Posterior vena cava (tissue), 2 donors: Measurements from ENCODE around the gene DNAH10. TPM values are rescaled to one million over a fixed set of nuclear protein-coding genes. Genes with fewer than 3 reads are reported as not detected.
"Not testable (repeated sequence)": the region's sequence is repeated elsewhere in the genome, so short reads cannot be mapped to it uniquely, and the experiment has no call there.

Experiments
- DNase-seq: peaks from one replicate; pipeline ENCODE4 v3.0.0-alpha.2; 2020; ENCODE audit warnings: low spot score
- intact Hi-C, 2 donors: fragments of 100-400 bp; cut with DNase I; formaldehyde crosslinking; loops; one replicate each; pipeline versions ENCODE4 v1.14.1 to v1.14.2; 2022 to 2023
- total RNA-seq, 2 donors: library from RNA; stranded (reverse); fragmentation: NEBNext Ultra II Directional; extraction: Animal tissue kit (Norgen Biotek cat#: 25700); gene quantifications; one replicate each; pipeline ENCODE4 v1.2.1, GENCODE V29; 2021
- donor health status: DM: yes; HTN: yes; CAD: no.
- donor health status: DM: yes; HTN: yes; CAD: no.

DNAH10 gene
- total RNA-seq, 2 donors from 2014 or later: not detected

DNA sequence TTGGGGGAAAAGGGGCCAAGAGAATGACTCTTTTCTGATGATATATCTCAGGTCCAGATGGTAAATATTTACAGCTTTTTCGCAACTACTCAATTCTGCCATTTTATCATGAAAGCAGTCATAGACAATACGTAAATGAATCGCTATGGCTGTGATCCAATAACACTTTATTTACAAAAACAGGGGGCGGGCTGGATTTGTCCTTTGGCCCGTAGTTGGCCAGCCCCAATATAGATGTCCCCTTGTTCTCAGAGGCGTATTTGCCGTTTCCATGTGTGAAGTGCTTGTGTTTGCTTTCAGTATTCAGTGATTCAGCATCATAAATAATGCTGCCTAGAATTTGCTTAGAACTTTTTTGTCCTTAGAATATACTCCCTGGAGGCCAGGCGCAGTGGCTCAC lies 133.3 kb downstream of the DNAH10 start:
- intact Hi-C loops: no loop called here
- DNase-seq: no peak

DNA sequence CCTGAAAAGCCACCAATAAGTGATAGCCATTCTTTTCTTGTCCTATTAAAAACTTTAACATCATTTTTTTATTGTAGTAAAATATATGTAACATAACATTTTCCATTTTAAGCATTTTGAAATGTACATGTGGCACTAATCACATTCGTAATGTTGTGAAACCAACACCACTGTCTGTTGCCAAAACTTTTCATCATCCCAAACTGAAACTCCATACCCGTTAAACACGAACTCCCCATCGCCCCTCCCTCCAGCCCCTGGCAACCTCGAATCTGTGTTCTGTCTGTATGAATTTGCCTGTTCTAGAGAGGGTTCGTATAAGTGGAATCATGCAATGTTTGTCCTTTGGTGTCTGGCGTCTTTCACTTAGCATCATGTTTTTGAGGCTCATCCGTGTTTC lies 134.7 kb downstream of the DNAH10 start:
- DNase-seq: no peak
- intact Hi-C loops: no loop called here

DNA sequence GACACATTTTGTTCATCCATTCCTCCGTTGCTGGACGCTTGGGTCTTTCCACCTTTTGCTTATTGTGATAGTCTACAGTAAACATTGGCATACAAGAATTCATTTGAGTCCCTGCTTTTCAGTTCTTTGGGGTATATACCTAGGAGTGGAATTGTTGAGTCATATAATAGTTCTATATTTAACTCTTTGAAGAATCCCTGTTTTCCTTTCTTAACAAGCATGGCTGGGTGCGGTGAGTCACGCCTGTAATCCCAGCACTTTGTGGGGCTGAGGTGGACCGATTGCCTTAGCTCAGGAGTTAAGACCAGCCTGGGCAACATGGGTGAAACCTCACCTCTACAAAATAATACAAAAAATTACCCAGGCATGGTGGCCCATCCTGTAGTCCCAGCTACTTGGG lies 135.1 kb downstream of the DNAH10 start:
- intact Hi-C loops: no loop called here
- DNase-seq: no peak

DNA sequence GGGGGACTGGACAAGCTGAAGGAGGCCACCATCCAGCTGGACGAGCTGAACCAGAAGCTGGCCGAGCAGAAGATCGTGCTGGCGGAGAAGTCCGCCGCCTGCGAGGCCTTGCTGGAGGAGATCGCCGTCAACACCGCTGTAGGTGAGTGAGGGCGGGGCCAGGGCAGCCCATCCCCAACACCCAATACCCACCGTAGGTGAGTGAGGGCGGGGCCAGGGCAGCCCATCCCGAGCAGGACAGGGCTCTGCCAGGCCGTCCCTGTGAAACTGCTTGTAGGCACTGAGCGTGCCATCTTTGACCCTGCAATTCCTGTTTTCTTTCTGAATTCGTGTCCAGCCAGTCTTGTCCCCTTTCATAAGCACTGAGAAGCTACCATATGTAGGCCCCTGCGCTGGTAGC lies 136.6 kb downstream of the DNAH10 start:
- intact Hi-C loops: no loop called here
- DNase-seq: peak; percentile 65

DNA sequence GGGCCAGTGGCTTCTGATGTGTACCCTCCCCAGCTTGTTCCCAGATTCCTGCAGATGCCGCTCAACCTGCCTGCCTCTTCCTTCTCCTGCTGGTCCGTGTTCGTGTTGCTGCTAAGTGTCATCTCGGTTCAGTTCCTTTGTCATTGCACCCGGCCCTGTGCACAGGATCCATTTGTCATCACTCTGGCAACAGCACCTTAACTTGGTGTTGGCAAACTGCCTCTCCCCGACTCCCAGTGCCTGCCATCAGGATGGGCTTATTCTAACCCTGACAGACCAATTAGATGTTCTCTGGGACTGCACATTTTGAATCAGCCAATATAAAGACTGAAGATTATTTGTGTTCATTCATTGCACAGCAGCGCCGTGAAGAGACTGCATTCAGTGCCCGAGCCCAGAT lies 137.3 kb downstream of the DNAH10 start:
- intact Hi-C loops: no loop called here
- no peak for DNase-seq

DNA sequence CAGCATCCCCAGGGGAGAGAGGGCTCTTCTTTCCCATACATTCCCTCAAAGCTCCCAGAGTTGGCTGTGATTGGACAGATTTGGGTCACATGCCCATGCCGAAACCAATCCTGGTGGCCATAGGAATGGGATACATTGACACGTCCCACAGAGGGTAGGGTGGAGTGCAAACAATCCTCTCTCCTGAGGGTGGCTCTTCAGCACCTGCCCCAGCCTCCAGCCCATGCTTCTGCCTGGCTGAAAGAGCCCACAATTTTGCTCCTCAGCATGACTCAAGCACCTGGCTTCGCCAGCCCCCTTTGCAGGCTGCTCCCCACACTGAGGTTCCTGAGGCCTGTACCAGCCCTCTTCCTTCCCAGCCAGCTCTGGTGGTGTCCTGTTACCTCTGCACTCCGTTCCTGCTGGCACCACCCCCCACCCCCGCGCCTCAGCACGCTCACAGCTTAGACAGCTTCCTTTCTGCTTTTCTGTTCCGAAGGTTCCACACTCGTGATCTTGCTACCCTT lies 138.8 kb downstream of the DNAH10 start:
- intact Hi-C loops: no loop called here
- DNase-seq: no peak

DNA sequence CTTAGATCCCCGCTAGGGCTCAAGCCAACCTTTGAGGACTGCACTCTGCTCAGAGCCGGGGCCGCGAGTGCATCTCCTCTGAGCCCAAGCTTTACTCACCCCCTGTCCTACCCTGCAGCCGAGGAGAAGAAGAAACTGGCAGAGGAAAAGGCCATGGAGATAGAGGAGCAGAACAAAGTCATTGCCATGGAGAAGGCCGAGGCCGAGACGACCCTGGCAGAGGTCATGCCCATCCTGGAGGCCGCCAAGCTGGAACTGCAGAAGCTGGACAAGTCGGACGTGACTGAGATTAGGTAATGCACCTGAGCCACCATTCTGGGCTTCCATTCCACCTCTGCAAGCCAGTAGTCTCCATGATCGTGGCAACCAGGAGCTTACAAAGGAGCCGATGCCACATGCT lies 140.7 kb downstream of the DNAH10 start:
- DNase-seq: no peak
- intact Hi-C loops: no loop called here

DNA sequence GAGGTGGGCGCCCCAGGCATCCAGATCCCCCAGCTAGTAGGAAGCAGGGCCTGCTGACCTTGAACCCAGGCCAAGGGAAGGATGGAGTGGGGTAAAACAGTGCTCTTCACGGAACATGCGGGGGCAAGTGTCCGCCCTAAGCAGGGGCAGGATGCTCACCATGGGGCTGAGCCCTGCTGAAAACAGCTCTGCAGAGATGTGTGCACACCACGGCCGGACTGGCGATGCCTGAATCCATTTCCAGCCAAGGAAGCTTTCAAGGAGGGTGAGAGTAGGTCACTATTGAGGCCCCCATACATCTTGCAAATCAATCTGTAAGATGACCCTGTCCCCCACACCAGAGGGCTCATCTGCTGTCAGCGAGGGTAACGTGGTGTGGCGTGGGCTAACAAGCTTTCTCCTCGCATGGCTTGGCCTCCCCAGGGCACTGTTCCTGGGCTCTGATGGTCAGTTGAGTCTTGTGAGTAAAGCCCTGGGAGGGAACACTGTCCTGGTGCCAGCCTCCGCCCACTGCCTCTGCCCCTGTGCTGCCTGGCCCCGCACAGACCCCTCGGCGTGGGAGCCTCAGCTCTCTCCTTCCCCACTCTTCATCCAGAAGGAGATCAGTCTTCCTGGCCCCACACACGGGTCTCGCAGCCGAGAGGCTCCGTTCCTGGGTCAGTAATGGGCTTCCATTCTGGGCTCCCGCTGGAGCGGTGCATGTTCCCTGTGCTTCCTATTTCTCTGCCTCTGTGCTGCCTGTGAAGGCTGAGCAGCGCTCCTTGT lies 141.4 kb downstream of the DNAH10 start:
- no peak for DNase-seq
- intact Hi-C loops: no loop called here

DNA sequence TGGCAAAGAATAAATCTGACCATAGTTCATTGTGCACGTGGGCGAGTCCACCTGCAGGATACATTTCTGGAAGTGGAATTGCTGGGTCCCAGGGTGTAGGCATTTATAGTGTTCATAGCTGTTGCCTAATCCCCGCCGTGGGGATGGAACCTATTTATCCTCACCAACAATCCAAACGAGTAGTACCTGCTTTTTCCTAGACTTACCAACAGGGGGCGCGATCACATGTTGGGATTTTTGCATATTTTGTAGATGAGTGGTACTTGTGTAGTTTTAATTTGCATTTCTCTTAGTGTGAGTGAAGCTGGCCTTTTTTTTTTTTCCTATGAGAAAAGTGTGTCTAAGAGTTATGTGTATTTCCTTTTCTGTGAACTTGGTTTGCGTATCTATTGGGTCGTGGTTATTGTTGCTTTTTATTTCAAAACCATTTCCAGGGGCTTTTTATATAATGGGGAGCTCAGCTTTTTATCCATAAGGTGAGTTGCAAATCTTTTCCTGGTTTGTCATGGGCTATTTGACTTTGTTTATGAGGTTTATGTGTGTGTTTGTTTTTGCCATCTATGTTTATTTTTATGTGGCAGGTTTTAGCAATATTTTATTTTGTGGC lies 143.3 kb downstream of the DNAH10 start:
- intact Hi-C loops: loop anchor here in 1 of 2 donors (5.0 kb wide), 1 partner anchor 62 kb away; no protein-coding TSS in a partner anchor
- no peak for DNase-seq

DNA sequence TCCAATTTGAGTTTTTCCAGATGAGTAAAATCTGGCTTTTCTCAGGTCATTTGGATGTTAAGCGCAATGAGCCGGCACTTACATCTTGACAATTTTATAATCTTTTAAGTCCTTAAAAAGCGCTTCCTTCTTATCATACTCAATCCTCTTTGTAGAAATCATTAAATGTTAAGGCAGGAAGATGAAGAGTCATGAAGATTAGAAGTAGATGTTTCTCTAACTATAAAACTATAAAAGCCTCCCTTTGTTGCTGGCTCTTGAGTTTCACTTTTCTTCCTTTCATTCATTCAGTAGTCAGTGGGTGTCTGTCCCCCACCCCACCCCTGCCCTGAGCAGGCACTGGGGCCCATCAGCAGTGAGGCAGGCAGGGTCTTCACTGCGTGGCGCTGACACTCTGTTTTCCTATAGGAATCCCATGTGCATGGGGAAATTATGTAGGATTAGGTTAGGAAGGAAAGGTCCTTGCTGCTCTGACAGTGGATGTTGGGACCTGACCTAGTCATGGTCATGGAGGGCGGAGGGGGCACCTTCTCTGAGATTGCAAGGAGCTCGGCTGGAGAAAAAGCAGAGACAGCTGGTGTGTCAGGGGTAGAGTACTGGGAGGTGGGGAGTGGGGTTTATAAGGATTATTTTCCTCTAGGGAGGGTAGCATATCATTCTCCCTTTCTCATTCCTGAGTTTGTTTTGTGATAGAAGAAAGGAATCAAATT lies 144.8 kb downstream of the DNAH10 start:
- intact Hi-C loops: loop anchor here in 1 of 2 donors (5.0 kb wide), 1 partner anchor 60 kb away; no protein-coding TSS in a partner anchor
- DNase-seq: no peak

DNA sequence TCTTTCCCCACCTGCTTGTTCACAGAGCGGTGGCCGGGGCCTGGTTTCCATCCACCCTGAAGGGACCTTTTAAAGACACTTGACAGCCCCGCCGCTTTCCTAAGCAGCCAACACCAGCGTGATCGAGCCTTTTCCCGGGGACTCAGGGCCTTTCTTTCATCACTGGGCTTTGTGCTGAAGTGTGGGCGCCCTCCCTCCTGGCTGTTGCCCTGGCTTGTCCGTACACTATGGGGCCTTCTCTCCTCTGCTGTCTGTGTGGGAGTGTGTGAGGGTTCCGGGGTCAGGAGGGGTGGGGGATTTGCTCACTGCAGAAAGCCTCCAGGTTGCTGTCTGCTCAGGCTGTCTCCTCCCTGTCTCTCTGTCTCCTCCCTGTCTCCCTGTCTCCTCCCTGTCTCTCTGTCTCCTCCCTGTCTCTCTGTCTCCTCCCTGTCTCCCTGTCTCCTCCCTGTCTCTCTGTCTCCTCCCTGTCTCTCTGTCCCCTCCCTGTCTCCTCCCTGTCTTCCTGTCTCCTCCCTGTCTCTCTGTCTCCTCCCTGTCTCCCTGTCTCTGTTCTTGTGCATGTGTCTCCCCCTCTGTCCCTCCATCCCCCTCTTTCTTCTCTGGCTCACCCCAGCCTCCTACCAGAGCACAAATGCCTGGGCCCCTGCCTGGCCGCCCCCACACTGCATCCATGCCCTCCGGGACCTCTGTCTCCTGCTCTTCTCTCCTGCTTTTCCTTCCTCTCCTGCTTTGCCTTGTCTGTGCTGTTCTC lies 145.8 kb downstream of the DNAH10 start:
- intact Hi-C loops: loop anchor here in 1 of 2 donors (5.0 kb wide), 1 partner anchor 59 kb away; no protein-coding TSS in a partner anchor
- no peak for DNase-seq

DNA sequence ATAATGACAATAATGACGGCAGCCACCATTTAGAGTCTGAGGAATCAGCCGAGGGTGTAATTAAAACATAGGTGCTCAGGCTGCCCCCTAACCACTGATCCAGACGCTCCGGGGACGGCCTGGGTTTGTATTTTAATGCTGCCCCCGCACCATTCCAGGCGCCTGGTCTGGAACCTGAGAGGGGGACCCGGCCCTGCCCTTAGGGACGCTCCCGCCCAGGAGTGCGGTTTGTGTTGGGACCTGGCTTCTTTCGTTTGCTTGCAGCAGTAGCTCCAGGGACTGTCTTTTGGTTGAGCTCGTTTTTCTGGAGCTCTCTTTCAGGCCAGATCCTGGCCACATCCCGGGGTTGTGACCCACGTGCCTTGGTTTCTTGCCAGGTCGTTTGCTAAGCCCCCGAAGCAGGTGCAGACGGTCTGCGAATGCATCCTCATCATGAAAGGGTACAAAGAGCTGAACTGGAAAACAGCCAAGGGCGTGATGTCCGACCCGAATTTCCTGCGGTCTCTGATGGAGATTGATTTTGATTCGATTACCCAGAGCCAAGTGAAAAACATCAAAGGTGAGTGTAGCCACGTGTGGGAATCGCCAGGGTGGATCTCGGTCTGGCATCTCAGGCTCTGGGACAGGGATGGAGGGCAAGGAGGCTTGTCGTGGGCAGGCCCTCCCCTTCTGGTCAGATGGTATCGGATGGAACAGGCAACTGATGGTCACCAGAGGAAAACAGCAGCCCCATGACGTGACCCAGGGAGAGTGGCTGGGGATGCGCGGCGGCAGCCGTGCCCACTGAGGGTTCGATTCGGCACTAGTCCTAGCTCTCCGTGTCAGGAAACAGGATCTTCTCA lies 147.0 kb downstream of the DNAH10 start:
- DNase-seq: no peak
- intact Hi-C loops: loop anchor here in 1 of 2 donors (5.0 kb wide), 1 partner anchor 58 kb away; no protein-coding TSS in a partner anchor

DNA sequence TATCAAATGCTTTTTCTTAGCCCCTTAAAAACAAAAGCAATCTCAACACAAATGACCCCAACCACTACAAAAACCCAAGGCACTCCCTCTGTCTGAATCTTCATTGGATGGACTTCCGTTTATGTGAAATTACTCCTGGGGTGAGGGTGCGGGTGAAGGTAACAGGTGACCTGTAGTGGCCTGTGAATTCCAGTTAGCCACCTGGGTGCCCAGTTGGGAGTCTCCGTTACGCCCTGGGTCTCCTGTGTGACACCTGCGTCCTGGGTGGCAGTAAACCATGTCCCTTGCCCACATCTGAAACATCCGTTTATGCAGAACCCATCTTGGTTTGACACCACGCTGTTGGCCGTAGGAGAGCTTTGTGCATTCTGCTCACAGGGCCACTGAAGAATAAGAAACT lies 148.0 kb downstream of the DNAH10 start:
- no peak for DNase-seq

DNA sequence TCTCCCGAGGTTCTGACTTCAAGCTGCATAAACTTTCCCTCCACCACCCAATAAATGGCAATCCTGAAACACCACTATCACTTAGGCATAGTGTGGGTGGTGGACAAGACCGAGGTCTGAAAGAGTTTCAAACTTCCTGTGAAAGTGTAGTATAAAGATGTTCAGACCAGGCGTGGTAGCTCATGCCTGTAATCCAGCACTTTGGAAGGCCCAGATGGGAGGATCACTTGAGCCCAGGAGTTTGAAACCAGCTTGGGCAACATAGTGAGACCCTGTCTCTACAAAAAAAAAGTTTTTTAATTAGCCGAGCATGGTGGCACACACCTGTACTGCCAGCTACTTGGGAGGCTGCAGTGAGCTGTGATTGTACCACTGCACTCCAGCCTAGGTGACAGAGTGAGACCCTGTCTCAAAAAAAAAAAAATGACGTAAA lies 148.7 kb downstream of the DNAH10 start:
- intact Hi-C loops: no loop called here
- DNase-seq: no peak

More for the DNA sequence above, 148.0 kb downstream of the DNAH10 start:
- intact Hi-C loops: no loop called here

DNA sequence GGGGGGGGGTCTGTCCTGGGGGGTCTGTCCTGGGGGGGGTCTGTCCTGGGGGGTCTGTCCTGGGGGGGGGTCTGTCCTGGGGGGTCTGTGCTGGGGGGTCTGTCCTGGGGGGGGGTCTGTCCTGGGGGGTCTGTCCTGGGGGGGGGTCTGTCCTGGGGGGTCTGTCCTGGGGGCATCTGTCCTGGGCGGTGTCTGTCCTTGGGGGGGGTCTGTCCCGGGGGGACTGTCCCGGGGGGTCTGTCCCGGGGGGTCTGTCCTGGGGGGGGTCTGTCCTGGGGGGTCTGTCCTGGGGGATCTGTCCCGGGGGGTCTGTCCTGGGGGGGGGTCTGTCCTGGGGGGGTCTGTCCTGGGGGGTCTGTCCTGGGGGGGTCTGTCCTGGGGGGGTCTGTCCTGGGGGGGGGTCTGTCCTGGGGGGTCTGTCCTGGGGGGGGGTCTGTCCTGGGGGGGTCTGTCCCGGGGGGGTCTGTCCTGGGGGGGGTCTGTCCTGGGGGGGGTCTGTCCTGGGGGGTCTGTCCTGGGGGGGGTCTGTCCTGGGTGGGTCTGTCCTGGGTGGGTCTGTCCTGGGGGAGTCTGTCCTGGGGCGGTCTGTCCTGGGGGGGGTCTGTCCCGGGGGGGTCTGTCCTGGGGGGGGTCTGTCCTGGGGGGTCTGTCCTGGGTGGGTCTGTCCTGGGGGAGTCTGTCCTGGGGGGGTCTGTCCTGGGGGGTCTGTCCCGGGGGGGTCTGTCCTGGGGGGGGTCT lies 149.7 kb downstream of the DNAH10 start:
- DNase-seq, intact Hi-C loops: not testable (repeated sequence)

DNA sequence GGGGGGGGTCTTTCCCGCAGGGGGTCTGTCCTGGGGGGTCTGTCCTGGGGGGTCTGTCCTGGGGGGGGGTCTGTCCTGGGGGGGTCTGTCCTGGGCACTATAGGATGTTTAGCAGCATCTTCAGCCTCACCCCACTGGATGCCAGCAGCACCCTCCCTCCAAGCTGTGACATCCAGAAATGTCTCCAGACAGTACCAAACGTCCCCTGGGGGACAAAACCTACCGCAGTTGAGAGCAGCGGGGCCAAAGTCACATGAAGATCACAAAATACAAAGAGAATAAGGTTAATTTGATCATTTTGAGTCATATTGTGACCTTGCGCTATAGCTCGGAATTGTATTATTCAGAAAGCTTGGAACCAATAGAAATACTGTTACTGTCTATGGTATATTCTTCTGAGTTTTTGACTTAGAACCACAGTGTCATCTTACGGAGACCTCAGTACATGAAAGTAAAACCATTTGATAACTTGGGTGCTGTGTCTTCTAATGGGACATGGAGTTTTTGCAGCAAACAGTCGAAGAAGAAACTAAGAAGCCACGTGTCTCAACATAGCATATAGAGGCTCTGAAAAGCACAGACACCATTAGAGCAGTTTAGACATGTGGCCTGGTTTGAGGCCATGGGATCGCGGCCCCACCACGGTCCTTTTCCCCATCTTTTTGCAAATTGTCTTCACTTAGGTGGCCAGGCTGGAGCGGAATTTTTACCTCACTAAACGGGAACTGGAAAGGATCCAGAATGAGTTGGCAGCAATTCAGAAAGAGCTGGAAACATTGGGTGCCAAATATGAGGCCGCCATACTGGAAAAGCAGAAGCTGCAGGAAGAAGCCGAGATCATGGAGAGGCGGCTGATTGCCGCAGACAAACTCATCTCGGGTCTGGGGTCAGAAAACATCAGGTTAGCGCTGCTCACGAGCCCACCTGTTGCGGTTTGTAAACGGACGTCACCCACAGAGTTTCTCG lies 150.6 kb downstream of the DNAH10 start:
- intact Hi-C loops: no loop called here
- DNase-seq: no peak
